SK-N-SH (cell line): ENCODE measurements around the gene ISOC2. TPM values are rescaled to one million over a fixed set of nuclear protein-coding genes. Genes with fewer than 3 reads are reported as not detected.

ENCODE experiments used
- CTCF ChIA-PET: fragments of 300-600, 350-600 bp; formaldehyde crosslinking; extraction: SDS; loops from one replicate; lab custom pipeline; 2021; lab: Yijun Ruan, JAX
- POLR2A ChIA-PET: fragments of 350-600 bp; sonication (Branson Sonifier 250); formaldehyde crosslinking; extraction: SDS; loops from one replicate; lab custom pipeline; 2020; ENCODE audit warnings: antibody characterized with exemption, inconsistent platforms; lab: Yijun Ruan, JAX
- DNase-seq: peaks from one replicate; pipeline ENCODE4 v3.0.0; 2012
- H2AFZ ChIP-seq: fragments of 200-600 bp; sonication (generic); 2 replicates; pipeline ENCODE4 v1.8.1; 2016; ENCODE audit warnings: antibody characterized with exemption, mild to moderate bottlenecking, low read depth
- H3F3A ChIP-seq: fragments of 200-600 bp; sonication (generic); replicated peaks from 2 replicates; pipeline ENCODE3; 2016; ENCODE audit warnings: antibody characterized with exemption, mild to moderate bottlenecking; ENCODE audit not compliant: insufficient read depth
- H3K27ac ChIP-seq, 2 experiments: fragments of 200-500 bp in 1 of 2; fragments of 200-600 bp in 1 of 2; sonication (Bioruptor generic) in 1 of 2; sonication (generic), shearing (Covaris generic) in 1 of 2; 2 replicates each; pipeline versions ENCODE4 v1.5.1 to v1.6.1; 2014 to 2016; ENCODE audit warnings: low read depth in 2 of 2, inconsistent platforms in 1 of 2, low read length in 1 of 2, mild to moderate bottlenecking in 1 of 2, mixed read lengths in 1 of 2
- H3K27me3 ChIP-seq: fragments of 200-600 bp; sonication (generic), shearing (Covaris generic); 2 replicates; pipeline ENCODE4 v1.6.1; 2016; ENCODE audit warnings: mixed run types; ENCODE audit not compliant: insufficient read depth
- H3K36me3 ChIP-seq, 2 experiments: fragments of 200-500 bp in 1 of 2; fragments of 200-600 bp in 1 of 2; sonication (Bioruptor generic) in 1 of 2; sonication (generic) in 1 of 2; replicated peaks in 1 of 2; 2 replicates each; pipeline versions ENCODE3 to v1.5.1; 2014 to 2016; ENCODE audit warnings: low read length in 1 of 2, mild to moderate bottlenecking in 1 of 2; ENCODE audit not compliant: insufficient read depth in 2 of 2, control insufficient read depth in 1 of 2
- H3K4me1 ChIP-seq, 2 experiments: fragments of 200-500 bp in 1 of 2; fragments of 200-600 bp in 1 of 2; sonication (Bioruptor generic) in 1 of 2; sonication (generic), shearing (Covaris generic) in 1 of 2; 2 replicates each; pipeline versions ENCODE4 v1.5.1 to v1.6.1; 2014 to 2016; ENCODE audit warnings: low read depth in 1 of 2, low read length in 1 of 2, mixed run types in 1 of 2; ENCODE audit not compliant: insufficient read depth in 2 of 2, control insufficient read depth in 1 of 2
- H3K4me2 ChIP-seq: fragments of 200-600 bp; sonication (generic), shearing (Covaris generic); 2 replicates; pipeline ENCODE4 v1.6.1; 2017; ENCODE audit warnings: mixed run types
- H3K4me3 ChIP-seq, 2 experiments: fragments of 200-500 bp in 1 of 2; fragments of 200-600 bp in 1 of 2; sonication (Bioruptor generic) in 1 of 2; sonication (generic), shearing (Covaris generic) in 1 of 2; 2 replicates each; pipeline versions ENCODE4 v1.5.1 to v1.8.1; 2014 to 2016; ENCODE audit warnings: low read depth in 2 of 2, inconsistent platforms in 1 of 2, low read length in 1 of 2, mild to moderate bottlenecking in 1 of 2, mixed read lengths in 1 of 2, moderate library complexity in 1 of 2
- H3K79me2 ChIP-seq: fragments of 200-600 bp; sonication (generic); 2 replicates; pipeline ENCODE4 v1.8.1; 2017; ENCODE audit warnings: mild to moderate bottlenecking; ENCODE audit not compliant: insufficient read depth
- H3K9ac ChIP-seq: fragments of 200-600 bp; sonication (generic); 2 replicates; pipeline ENCODE4 v1.6.1; 2017; ENCODE audit warnings: mixed run types
- H3K9me2 ChIP-seq: fragments of 200-600 bp; sonication (generic); 2 replicates; pipeline ENCODE4 v1.6.1; 2017; ENCODE audit warnings: mixed run types
- H3K9me3 ChIP-seq: fragments of 200-600 bp; sonication (generic); 2 replicates; pipeline ENCODE4 v1.6.1; 2017; ENCODE audit warnings: mixed run types, mild to moderate bottlenecking, moderate library complexity
- H4K20me1 ChIP-seq: fragments of 200-600 bp; sonication (generic); 2 replicates; pipeline ENCODE4 v1.6.1; 2017; ENCODE audit warnings: mild to moderate bottlenecking, mixed run types; ENCODE audit not compliant: insufficient read depth
- CHD2 ChIP-seq: fragments of 150-350 bp; IDR thresholded peaks from 2 replicates; pipeline ENCODE4 v1.6.1; 2018; ENCODE audit warnings: low read length; ENCODE audit not compliant: partially characterized antibody
- JUND ChIP-seq: IDR thresholded peaks from 2 replicates; pipeline ENCODE4 v1.4.0; 2012
- MEF2A ChIP-seq: IDR thresholded peaks from 2 replicates; pipeline ENCODE4 v1.4.0; 2012; ENCODE audit warnings: low read depth, borderline replicate concordance
- NFIC ChIP-seq: IDR thresholded peaks from 2 replicates; pipeline ENCODE4 v1.4.0; 2012; ENCODE audit warnings: borderline replicate concordance
- NRF1 ChIP-seq: IDR thresholded peaks from 2 replicates; pipeline ENCODE4 v1.6.1; 2012; ENCODE audit warnings: low read depth, mild to moderate bottlenecking, low read length
- POLR2AphosphoS5 ChIP-seq: IDR thresholded peaks from 2 replicates; pipeline ENCODE4 v1.6.1; 2012; ENCODE audit warnings: low read depth, low read length
- RAD21 ChIP-seq: IDR thresholded peaks from 2 replicates; pipeline ENCODE4 v1.6.1; 2012; ENCODE audit warnings: mild to moderate bottlenecking, low read length
- whole genome bisulfite sequencing: methylation state at CpG from one replicate; pipeline ENCODE4 v1.1.6; 2017; ENCODE audit warnings: low lambda C conversion rate; 5-methylcytosine and 5-hydroxymethylcytosine counted together
- polyA plus RNA-seq, 3 experiments: library from polyadenylated mRNA; depleted of rRNA; stranded (reverse); fragments of >200 nt; gene quantifications; 2 replicates each; pipeline ENCODE4 v1.2.3, GENCODE V29; 2012
- TF ChIP-seq, protein P1 (sequence below): IDR thresholded peaks from 2 replicates; pipeline ENCODE4 v1.4.0; 2012; ENCODE audit warnings: low read depth, borderline replicate concordance
- TF ChIP-seq, protein P2 (sequence below): IDR thresholded peaks from 2 replicates; pipeline ENCODE4 v1.6.1; 2012; ENCODE audit warnings: mild to moderate bottlenecking, low read depth, low read length, moderate library complexity
- TF ChIP-seq, protein P3 (sequence below): fragments of 150-350 bp; IDR thresholded peaks from 2 replicates; pipeline ENCODE4 v1.6.1; 2017; ENCODE audit warnings: antibody characterized with exemption, low read length, low read depth, borderline replicate concordance

ISOC2 gene
- polyA plus RNA-seq, 1 of the 3 experiments (the other 2 are of a cell fraction): 65.4 TPM

GRCh38 chr19:55439052-55439451, 22.4 kb downstream of the ISOC2 start (continued):
- TF ChIP-seq, protein P1, sequence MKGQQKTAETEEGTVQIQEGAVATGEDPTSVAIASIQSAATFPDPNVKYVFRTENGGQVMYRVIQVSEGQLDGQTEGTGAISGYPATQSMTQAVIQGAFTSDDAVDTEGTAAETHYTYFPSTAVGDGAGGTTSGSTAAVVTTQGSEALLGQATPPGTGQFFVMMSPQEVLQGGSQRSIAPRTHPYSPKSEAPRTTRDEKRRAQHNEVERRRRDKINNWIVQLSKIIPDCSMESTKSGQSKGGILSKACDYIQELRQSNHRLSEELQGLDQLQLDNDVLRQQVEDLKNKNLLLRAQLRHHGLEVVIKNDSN: no peak
- TF ChIP-seq, protein P2, sequence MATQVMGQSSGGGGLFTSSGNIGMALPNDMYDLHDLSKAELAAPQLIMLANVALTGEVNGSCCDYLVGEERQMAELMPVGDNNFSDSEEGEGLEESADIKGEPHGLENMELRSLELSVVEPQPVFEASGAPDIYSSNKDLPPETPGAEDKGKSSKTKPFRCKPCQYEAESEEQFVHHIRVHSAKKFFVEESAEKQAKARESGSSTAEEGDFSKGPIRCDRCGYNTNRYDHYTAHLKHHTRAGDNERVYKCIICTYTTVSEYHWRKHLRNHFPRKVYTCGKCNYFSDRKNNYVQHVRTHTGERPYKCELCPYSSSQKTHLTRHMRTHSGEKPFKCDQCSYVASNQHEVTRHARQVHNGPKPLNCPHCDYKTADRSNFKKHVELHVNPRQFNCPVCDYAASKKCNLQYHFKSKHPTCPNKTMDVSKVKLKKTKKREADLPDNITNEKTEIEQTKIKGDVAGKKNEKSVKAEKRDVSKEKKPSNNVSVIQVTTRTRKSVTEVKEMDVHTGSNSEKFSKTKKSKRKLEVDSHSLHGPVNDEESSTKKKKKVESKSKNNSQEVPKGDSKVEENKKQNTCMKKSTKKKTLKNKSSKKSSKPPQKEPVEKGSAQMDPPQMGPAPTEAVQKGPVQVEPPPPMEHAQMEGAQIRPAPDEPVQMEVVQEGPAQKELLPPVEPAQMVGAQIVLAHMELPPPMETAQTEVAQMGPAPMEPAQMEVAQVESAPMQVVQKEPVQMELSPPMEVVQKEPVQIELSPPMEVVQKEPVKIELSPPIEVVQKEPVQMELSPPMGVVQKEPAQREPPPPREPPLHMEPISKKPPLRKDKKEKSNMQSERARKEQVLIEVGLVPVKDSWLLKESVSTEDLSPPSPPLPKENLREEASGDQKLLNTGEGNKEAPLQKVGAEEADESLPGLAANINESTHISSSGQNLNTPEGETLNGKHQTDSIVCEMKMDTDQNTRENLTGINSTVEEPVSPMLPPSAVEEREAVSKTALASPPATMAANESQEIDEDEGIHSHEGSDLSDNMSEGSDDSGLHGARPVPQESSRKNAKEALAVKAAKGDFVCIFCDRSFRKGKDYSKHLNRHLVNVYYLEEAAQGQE: no peak
- TF ChIP-seq, protein P3, sequence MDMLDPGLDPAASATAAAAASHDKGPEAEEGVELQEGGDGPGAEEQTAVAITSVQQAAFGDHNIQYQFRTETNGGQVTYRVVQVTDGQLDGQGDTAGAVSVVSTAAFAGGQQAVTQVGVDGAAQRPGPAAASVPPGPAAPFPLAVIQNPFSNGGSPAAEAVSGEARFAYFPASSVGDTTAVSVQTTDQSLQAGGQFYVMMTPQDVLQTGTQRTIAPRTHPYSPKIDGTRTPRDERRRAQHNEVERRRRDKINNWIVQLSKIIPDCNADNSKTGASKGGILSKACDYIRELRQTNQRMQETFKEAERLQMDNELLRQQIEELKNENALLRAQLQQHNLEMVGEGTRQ: no peak
- TF ChIP-seq NFIC: no peak
- TF ChIP-seq JUND: no peak
- TF ChIP-seq MEF2A: no peak
- TF ChIP-seq CHD2: no peak
- TF ChIP-seq NRF1: no peak
- TF ChIP-seq RAD21: no peak

- no peak overlapping the region for H3K27ac ChIP-seq
- no peak overlapping the region for H3K4me3 ChIP-seq
- H3K79me2 ChIP-seq: no peaks in the 10 kb centered on the region
- ChIA-PET POLR2A (no interaction called here), CTCF (interaction anchor here (1.3 to 1.8 kb wide), 3 partner anchors 17 to 296 kb away, joined by 3 to 7 read pairs (median 4); no protein-coding TSS in a partner anchor)
- no peak overlapping the region for H3K9ac ChIP-seq
- H3K4me2 ChIP-seq: no peak overlapping the region
- no peaks in the 10 kb centered on the region for H4K20me1 ChIP-seq
- no peak overlapping the region for H2AFZ ChIP-seq
- H3F3A ChIP-seq: no peaks in the 10 kb centered on the region
- 34% methylated on average over 15 of the region's 17 CpGs for WGBS
- TF ChIP-seq POLR2AphosphoS5: no peak
- TF ChIP-seq, protein P2: peak; percentile 99
- peaks cover 0 to 6% of the 10 kb centered on the region in 2 experiments; a peak in 1 of 4 replicates for H3K4me1 ChIP-seq
- no peaks in the 10 kb centered on the region for H3K36me3 ChIP-seq
- no peaks in the 10 kb centered on the region for H3K9me2 ChIP-seq
- H3K27me3 ChIP-seq: peaks cover 21% of the 10 kb centered on the region
- no peaks in the 10 kb centered on the region for H3K9me3 ChIP-seq
- DNase-seq: no peak
Measured at GRCh38 chr19:55437410-55437809, 24.0 kb downstream of the ISOC2 start.
